LoVo (cell line): ENCODE measurements around the gene RHOT2.
A peak's percentile ranks its signal among the peaks of the same experiment; 100 is the strongest.

Experiments used
- DNase-seq: peaks from one replicate; pipeline ENCODE4 v3.0.0-alpha.2; 2016; ENCODE audit warnings: low spot score

Gene RHOT2

DNA sequence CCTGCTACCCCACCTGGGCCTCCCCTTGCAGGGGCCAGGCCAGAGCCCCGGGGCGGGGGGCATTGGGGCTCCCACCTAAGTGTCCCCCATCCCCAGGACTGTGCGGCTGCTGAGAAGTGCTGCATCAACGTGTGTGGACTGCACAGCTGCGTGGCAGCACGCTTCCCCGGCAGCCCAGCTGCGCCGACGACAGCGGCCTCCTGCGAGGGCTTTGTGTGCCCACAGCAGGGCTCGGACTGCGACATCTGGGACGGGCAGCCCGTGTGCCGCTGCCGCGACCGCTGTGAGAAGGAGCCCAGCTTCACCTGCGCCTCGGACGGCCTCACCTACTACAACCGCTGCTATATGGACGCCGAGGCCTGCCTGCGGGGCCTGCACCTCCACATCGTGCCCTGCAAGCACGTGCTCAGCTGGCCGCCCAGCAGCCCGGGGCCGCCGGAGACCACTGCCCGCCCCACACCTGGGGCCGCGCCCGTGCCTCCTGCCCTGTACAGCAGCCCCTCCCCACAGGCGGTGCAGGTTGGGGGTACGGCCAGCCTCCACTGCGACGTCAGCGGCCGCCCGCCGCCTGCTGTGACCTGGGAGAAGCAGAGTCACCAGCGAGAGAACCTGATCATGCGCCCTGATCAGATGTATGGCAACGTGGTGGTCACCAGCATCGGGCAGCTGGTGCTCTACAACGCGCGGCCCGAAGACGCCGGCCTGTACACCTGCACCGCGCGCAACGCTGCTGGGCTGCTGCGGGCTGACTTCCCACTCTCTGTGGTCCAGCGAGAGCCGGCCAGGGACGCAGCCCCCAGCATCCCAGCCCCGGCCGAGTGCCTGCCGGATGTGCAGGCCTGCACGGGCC is 35.2 kb upstream of the RHOT2 start:
- no peak for DNase-seq

DNA sequence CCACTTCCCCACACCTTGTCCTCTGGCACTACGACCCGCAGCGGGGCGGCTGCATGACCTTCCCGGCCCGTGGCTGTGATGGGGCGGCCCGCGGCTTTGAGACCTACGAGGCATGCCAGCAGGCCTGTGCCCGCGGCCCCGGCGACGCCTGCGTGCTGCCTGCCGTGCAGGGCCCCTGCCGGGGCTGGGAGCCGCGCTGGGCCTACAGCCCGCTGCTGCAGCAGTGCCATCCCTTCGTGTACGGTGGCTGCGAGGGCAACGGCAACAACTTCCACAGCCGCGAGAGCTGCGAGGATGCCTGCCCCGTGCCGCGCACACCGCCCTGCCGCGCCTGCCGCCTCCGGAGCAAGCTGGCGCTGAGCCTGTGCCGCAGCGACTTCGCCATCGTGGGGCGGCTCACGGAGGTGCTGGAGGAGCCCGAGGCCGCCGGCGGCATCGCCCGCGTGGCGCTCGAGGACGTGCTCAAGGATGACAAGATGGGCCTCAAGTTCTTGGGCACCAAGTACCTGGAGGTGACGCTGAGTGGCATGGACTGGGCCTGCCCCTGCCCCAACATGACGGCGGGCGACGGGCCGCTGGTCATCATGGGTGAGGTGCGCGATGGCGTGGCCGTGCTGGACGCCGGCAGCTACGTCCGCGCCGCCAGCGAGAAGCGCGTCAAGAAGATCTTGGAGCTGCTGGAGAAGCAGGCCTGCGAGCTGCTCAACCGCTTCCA is 34.4 kb upstream of the RHOT2 start:
- no peak for DNase-seq

DNA sequence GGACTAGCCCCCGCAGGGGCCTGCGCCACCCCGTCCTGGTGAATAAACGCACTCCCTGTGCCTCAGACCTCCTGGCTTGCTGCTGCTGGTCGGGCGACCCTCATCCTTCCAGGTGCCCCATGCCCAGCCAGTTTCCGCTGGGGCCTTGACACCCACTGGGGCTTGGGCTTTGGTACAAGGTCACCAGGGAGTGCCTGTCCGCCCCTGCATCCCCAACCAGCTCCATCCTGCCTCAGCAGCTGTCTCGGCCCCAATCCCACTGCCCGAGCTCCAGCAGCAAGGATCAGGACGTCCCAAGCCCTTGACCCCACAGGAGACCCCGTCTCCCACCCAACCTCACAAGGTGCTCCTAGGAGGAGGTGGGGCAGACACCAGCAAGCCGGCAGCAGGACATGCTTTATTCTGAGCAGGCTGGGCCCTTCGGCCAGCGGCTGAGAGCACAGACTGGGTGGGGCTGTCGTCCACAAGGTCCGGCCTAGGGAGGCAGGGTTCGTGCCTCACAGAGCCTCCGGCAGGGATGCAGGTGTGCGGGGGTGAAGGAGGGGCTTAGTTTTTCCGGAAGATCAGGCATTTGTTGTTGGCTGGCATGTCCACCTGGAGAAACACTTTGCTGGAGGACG is 33.8 kb upstream of the RHOT2 start:
- DNase-seq: no peak

DNA sequence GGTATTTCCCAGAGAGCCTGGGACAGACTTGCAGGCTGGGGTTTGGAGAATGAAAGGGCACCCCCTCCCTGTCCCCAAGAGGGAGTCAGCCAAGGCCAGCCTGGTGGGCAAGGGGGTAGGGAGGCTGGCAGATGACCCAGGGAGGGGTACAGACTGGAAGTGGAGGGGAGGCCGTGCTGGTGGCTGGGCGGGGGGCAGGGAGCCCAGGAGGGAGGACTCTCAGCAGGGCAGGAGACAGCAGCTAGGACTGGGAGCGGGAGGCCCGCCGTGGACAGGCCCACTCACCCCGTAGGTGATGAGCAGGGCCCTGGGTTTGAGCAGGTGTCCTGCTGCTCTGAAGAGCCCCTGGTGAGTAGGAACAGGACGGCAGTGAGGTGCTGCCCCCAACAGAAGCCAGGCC is 32.9 kb upstream of the RHOT2 start:
- DNase-seq: no peak

DNA sequence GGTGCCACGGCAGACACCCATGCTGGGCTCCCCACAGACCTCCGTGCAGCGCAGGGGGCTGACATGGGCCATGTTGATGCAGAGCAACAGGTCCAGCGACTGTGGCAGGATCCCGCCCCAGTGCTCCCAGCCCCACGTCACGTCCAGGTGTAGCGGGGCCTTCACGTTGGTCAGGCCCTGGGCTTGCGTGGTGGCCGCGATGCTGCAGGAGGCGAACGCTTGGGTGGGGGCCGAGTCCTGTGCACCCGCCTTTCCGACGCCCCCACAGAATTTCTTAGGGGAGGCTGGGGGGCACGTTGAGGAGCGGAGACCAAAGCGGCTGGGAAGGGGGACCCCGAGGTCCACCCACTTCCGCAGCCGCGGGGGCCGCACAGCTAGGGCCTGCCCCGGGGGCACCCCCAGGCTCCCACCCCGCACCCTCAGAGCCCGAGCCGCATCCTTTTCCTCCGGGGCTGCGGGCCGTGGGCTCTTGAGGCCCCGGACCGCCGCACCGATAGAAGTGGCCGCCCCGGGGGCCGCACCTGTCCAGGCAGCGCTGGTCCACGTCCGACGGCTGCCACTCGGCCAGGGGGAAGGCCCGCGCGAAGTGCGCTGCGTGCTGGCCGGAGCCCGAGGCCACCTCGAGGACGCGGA is 32.2 kb upstream of the RHOT2 start:
- no peak for DNase-seq

DNA sequence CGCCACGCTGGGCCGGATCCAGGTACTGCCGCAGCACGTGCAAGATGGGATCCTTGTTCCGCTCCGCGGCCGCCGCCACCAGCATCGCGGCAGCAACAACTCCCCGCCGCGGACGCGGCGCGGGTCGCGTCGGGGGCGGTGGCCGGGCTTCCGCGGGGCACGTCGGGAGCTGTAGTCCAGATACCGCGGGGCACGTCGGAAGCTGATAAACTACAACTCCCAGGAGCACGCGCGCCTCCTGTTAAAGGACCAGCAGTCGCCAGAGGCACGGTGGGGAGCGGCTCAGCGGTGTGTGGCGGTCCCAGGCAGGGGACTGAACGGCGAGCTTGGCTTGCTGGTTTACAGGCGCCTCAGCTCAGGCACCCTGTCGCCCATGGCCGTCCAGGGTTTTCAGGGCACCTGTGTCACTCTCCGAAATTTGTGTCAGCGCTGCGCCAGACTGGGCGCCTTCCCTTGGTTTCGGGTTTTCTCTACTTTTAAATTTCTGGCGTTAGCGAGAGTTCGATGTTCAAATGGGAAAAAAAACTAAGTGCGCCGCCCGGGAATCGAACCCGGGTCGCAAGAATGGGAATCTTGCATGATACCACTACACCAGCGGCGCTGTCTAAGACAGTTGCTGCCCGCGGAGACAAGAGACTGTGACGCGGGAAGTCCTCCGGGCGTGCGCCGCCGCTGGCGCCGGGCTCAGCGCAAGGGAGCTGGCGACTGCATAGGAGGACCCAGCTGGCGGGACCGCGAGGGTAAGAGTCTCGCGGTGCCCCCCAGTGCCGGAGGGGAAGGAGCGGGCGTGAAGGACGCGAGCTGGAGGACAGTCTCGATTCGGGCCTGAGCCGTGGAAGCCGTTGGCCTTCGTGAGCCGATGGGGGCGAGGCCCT is 31.5 kb upstream of the RHOT2 start, which contains the start of gene METTL26:
Gene METTL26 (minus strand): TSS at position 100 of the 875 bp plus-strand sequence. CDS start 15 bp downstream, at position 85.
- peak; percentile 93 for DNase-seq

DNA sequence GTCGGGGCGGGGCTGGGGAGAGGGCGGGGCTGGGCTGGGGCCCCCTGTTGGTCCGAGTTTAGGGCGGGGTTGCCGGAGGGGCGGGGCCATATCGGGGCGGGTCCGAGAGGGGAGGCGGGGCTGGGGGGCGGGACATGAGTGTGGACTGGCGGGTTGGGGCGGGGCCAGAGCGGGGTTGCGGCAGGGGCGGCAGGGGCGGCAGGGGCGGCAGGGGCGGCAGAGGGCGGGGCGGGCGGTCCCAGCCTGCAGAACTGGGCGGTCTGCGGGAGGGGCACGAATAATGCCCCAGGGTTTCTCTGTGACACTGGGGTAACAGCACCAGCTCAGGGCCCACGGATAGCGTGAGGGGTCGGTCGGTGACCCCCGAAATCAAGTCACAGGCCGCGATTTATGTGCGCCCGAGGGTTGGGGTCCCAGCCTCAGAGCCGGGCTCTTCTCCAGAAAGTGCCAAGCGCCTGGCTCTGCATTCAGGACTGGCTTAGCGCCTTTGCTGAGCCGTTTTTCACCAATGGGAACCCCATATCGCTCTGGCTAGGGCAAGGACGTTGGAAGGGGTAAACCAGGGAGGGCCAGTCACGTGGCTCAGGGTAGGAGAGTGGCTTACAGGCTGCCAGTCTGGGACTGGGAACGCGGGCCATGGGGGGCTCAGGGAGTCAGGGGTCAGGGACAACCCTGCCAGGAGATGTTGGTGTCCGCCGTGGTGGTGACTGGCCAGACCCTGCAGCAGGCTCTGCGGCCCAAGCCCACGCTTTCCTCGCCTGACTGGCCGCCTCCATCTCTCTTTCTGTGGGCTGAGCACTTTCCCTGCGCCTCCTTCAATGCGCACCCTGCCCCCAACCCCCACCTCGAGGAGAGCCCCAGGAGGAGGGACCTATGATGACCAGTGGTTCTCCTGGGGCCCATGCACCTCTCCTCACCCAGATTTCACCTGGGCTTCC is 30.6 kb upstream of the RHOT2 start:
- DNase-seq: peak; percentile 87

DNA sequence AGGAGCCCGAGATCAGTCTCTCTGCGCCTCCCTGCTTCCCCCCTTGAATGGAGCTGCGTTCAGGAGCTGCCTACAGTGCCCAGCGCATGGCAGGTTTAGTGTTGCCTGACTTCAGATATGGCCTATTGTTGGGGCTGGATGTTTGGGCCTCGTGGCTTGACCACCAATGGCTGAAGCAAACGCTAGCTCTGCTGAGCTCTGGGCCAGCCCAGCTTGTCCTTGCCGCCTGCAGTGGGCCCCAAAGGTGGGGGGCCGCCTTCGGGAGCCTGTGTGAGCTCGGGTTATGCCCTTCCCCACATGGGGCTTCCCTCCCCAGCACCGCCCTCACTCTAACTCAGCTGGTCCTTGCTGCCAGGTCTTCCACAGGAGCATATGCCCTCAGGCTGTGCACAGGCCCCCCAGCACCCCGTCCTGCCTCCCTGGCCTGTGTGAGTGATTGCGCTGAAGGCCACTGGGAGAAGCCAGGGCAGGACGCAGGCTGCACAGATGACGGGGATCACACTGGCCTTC is 29.8 kb upstream of the RHOT2 start:
- no peak for DNase-seq

DNA sequence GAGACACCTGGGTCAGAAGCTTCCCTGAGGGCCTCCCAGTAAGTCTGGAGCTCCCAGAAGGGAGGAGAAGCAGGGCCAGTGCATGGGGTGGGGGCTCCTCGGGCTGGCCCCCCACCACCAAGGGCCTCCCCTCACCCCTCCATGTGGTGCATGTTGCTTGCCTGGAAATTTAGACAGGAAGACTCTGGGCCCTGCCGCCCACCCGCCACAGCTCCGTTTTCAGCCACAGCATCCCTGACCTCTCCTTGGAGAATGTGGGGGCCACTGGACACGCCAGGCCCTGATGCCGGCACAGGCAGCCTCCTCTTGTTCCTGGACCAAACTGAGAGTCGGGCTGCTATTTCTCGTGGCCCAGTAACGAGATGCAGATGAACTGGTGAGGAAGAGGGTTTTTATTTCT is 29.1 kb upstream of the RHOT2 start:
- no peak for DNase-seq

DNA sequence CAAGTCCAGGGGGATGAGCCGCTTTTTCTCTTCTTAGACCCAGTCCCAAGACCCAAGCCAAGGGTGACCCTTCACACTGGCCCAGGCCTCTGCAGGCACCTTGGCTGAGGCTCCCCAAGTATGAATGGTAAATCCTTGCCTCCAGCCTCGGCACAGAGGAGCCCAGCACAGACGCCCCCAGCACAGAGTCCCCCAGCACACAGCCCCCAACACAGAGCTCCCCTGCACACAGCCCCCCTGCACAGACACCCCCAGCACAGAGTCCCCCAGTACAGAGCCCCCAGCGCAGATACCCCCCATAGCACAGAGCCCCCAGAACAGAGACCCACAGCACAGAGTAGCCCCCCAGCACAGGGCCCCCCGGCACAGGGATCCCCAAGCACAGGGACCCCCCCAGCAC is 27.3 kb upstream of the RHOT2 start:
- no peak for DNase-seq

DNA sequence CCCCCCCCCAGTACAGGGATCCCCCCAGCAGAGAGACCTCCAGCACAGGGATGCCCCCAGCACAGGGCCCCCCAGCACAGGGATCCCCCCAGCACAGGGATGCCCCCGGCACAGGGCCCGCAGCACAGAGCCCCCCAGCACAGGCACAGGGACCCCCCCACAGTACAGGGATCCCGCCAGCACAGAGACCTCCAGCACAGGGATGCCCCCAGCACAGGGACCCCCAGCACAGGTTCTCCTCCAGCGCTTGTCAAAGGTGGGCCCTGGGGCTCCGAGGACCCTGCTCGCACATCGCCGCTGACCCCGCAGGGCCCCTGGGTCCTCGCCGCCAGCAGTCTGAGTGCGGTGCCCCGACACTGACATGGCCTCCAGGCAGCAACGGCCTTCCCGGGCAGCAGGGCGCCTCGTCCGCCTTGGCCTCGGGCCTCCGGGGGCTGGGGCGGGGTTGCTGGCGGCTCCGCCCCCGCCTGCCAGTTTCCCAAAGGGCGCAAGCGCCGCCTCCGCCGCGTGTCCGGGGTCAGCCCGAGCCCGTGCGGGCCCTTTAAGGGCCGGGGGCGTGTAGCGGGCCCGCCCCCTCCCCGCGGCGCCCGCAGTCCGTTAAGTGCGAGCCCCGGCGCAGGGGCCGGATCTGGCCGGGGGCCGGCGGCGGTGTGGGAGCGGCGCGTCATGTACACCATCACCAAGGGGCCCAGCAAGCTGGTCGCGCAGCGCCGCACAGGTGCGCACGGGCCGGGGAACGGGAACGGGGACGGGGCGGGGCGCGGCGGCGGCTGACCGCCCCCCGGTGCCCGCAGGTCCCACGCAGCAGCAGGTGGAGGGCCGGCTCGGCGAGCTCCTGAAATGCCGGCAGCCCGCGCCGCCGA is 26.4 kb upstream of the RHOT2 start, which contains the start of gene MCRIP2:
Gene MCRIP2 (plus strand): TSS at position 503 of the 863 bp plus-strand sequence. CDS start 164 bp downstream, at position 667.
- DNase-seq: peak; percentile 89

DNA sequence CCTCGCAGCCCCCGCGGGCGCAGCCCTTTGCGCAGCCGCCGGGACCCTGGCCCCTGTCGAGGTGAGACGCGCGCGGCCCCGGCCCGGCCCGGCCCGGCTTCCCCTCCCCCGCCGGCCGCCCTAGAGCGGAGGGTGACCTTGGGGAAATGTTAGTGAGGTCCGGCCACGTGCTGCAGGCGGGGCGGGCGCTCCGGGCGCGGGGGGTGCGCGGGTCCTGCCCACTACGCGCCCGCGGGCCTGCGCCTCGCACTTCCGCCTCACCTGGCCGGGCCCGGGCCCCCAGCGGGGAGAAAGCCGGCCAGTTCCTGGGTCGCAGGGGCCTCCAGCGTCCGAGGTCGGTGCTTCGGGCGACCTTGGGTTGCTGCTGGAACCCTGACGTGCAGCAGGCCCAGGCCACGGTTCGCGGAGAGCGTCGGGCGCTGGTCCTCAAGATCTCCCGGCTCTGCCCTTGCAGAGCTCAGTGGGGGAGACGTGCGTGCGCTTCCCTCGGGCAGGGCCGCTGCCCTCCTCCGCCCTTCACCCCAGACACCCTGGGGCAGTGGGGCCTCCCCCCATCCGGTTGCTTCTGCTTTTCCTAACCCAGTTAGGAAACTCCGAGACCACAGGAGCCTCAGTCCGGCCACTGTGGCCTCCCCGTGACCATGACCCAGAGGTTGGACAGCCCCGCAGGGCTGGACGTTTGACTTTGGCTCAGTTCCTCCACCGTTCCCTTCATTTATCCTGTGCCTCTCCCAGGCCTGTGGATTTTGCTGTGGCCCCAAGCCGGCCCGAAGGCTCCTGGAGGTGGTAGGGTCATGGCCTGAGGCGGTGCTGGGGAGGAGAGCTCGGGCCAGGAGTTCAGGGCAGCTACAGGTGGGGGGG is 25.5 kb upstream of the RHOT2 start:
- DNase-seq: peak; percentile 63

DNA sequence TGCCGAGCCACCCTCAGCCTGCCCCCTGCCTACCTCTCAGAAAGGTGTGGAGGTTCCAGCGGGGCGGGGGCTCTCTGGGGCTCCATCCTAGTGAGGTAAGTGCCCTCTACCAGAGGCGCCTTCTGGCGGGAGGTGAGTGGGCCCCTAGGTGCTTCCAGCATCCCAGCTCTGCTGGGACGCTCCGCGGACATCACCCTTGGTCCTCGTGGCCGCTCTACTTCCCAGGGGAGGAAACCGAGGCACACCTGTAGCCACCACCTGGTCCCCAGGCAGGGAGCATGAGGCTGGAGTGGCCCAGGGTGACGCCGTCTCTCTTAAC is 24.9 kb upstream of the RHOT2 start:
- no peak for DNase-seq

DNA sequence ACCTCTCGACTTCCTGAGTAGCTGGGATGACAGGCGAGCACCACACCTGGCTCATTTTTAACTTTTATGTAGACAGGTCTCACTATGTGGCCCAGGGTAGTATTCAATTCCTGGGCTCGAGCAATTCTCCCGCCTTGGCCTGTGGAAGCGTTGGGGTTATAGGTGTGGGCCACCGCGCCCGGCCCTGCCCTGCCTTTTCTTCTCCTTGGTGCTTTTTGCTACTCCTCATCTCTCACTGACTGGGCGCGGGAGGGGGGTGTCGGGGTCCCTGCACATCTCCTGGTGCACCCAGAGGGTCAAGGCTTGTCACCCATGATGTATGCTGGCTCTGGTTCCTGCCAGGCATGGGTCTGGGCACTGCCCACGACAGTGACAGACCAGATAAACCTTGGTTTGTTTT is 23.4 kb upstream of the RHOT2 start:
- no peak for DNase-seq

DNA sequence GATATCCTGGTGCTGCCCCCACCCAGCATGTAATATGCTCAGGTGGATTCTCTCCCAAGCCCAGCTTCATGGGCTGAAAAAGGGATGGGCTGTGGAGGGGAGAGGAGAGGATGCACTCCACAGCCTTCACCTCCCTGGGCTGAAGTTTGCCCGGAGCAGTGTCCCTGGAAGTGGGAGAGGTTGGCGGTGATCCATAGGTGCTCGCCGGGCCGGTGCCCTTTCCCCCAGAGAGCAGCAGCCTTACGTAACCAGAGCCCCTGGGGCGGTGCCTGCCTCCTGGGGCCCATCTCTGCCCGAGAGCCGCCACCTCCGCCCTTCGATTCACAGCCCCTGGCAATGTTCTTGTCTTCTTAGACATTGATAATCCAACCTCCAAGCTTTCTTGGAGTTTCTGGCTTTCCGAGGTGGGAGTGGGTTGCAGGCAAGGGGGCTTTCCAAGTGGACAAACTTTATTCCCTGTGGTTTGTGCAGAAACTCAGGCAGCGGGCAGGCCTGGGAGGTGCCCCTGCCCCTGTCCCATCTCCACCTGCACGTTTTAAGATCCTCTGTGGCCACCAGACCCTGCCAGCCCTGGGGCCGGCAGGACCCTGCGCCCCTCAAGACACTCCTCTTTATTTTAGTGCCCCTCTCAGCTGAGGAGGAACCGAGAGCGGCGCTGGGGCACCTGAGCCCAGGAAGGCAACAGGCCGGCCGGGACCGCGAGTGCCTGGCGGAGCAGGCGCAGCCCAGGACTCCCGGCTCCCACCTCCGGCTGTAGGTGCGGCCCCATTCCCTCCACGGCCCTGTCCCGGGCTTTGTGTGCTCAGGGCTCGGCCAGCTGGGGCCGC is 21.9 kb upstream of the RHOT2 start:
- peak; percentile 44 for DNase-seq

DNA sequence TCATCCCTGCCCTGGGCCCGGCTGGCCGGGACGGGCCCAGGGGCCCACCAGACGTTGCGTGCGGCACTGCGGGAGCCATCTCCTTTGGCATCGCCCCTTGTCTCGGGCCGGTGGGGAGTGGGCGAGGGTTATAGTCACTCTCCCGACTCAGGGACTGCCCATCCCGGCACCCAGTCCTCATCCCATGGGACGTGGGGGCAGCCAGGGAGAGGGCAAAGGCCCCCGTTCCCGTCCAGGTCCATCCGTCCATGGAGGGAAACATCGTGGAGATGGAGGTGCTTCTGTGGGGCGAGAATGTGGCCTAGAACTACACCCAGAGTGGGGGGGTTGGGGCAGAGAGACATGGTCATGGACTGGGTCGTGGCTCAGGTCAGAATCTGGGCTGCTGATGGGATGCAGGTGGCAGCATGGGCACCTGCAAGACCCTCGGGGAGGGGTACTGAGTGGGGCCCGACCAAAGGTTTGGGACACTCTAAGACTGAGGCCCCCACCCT is 21.2 kb upstream of the RHOT2 start:
- DNase-seq: no peak
